WTC11 (cell line): Measurements from ENCODE around the gene LGI4.

Experiments used
- ELF4 ChIP-seq: sonication (generic); formaldehyde crosslinking; IDR thresholded peaks from 2 replicates; pipeline ENCODE4 v1.8.1; 2022; ENCODE audit warnings: low read depth, mild to moderate bottlenecking, moderate library complexity, missing genetic modification reagents
- NFYB ChIP-seq: sonication (generic); formaldehyde crosslinking; conservative IDR thresholded peaks from 2 replicates; pipeline ENCODE4 v1.8.0; 2022; ENCODE audit warnings: low read depth, missing genetic modification reagents
- ZBTB21 ChIP-seq: sonication (generic); formaldehyde crosslinking; IDR thresholded peaks from 2 replicates; pipeline ENCODE4 v1.8.1; 2023; ENCODE audit warnings: mild to moderate bottlenecking, missing genetic modification reagents, borderline replicate concordance
- ZNF121 ChIP-seq: sonication (generic); formaldehyde crosslinking; IDR thresholded peaks from 2 replicates; pipeline ENCODE4 v1.8.0; 2023; ENCODE audit warnings: missing genetic modification reagents
- TF ChIP-seq, protein P1 (sequence below): sonication (generic); formaldehyde crosslinking; IDR thresholded peaks from 2 replicates; pipeline ENCODE4 v1.8.1; 2023; ENCODE audit warnings: mild to moderate bottlenecking, missing genetic modification reagents, borderline replicate concordance
- TF ChIP-seq, protein P2 (sequence below): sonication (generic); formaldehyde crosslinking; conservative IDR thresholded peaks from 2 replicates; pipeline ENCODE4 v1.8.1; 2023; ENCODE audit warnings: mild to moderate bottlenecking, low read depth, missing genetic modification reagents, moderate library complexity

DNA sequence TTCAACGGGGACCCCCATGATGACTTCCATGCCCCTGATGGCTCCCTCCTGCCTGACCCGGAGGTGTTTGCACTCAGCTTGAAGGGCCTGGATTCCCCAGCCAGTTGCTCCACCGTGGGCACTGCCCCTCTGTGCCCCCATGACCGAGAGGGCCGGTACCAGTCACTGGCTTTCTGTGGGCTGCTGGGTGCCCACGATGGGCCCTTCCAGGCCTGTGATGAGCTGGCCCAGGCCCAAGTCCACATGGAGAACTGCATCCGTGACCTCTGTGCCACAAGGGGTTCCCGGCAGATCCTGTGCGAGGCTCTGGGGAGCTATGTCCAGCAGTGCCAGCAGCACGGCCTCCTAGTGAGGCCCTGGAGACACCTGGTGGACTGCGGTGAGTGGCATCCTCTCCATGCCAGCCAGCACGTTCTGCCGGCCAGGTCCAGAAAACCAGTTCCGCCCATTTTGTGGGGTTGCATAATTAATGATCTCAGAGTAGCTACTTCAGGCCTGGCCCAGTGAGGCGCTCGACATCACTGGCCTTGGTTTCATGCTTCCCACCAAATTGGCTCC lies 54.2 kb downstream of the LGI4 start:
- TF ChIP-seq, protein P1, sequence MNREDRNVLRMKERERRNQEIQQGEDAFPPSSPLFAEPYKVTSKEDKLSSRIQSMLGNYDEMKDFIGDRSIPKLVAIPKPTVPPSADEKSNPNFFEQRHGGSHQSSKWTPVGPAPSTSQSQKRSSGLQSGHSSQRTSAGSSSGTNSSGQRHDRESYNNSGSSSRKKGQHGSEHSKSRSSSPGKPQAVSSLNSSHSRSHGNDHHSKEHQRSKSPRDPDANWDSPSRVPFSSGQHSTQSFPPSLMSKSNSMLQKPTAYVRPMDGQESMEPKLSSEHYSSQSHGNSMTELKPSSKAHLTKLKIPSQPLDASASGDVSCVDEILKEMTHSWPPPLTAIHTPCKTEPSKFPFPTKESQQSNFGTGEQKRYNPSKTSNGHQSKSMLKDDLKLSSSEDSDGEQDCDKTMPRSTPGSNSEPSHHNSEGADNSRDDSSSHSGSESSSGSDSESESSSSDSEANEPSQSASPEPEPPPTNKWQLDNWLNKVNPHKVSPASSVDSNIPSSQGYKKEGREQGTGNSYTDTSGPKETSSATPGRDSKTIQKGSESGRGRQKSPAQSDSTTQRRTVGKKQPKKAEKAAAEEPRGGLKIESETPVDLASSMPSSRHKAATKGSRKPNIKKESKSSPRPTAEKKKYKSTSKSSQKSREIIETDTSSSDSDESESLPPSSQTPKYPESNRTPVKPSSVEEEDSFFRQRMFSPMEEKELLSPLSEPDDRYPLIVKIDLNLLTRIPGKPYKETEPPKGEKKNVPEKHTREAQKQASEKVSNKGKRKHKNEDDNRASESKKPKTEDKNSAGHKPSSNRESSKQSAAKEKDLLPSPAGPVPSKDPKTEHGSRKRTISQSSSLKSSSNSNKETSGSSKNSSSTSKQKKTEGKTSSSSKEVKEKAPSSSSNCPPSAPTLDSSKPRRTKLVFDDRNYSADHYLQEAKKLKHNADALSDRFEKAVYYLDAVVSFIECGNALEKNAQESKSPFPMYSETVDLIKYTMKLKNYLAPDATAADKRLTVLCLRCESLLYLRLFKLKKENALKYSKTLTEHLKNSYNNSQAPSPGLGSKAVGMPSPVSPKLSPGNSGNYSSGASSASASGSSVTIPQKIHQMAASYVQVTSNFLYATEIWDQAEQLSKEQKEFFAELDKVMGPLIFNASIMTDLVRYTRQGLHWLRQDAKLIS (CRISPR knock-in tag), result no peak
- no peak for TF ChIP-seq NFYB (CRISPR knock-in tag)
- TF ChIP-seq ZNF121 (CRISPR knock-in tag), result no peak
- no peak for TF ChIP-seq ZBTB21
- TF ChIP-seq, protein P2, sequence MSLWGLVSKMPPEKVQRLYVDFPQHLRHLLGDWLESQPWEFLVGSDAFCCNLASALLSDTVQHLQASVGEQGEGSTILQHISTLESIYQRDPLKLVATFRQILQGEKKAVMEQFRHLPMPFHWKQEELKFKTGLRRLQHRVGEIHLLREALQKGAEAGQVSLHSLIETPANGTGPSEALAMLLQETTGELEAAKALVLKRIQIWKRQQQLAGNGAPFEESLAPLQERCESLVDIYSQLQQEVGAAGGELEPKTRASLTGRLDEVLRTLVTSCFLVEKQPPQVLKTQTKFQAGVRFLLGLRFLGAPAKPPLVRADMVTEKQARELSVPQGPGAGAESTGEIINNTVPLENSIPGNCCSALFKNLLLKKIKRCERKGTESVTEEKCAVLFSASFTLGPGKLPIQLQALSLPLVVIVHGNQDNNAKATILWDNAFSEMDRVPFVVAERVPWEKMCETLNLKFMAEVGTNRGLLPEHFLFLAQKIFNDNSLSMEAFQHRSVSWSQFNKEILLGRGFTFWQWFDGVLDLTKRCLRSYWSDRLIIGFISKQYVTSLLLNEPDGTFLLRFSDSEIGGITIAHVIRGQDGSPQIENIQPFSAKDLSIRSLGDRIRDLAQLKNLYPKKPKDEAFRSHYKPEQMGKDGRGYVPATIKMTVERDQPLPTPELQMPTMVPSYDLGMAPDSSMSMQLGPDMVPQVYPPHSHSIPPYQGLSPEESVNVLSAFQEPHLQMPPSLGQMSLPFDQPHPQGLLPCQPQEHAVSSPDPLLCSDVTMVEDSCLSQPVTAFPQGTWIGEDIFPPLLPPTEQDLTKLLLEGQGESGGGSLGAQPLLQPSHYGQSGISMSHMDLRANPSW (CRISPR knock-in tag), result no peak
- no peak for TF ChIP-seq ELF4
